ENCODE measurements around the gene ARHGAP28.

DNA sequence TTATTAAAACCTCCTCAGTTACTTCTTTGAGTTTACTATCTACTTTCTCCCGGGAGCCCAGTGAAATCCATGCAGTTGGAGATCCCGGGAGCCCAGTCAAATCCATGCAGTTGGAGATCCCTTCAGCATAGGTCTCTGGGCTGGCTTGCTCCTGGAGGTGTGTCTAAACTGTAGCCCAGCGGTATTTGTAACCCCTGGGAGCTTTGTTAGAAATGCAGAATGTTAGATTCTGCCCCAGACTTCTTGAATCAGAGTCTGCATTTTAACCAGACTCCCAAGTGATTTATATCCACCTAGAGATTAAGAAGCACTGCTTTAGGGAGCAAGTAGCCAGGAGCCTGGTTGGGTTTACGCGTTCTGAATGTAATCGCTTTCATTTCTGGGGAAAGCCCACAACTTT, 54.5 kb downstream of the ARHGAP28 start:
- TF ChIP-seq, protein P1, sequence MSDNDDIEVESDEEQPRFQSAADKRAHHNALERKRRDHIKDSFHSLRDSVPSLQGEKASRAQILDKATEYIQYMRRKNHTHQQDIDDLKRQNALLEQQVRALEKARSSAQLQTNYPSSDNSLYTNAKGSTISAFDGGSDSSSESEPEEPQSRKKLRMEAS (IDR thresholded peaks at IDR 0.05; ENCODE audit: low read depth), result no peak
- TF ChIP-seq, protein P2, sequence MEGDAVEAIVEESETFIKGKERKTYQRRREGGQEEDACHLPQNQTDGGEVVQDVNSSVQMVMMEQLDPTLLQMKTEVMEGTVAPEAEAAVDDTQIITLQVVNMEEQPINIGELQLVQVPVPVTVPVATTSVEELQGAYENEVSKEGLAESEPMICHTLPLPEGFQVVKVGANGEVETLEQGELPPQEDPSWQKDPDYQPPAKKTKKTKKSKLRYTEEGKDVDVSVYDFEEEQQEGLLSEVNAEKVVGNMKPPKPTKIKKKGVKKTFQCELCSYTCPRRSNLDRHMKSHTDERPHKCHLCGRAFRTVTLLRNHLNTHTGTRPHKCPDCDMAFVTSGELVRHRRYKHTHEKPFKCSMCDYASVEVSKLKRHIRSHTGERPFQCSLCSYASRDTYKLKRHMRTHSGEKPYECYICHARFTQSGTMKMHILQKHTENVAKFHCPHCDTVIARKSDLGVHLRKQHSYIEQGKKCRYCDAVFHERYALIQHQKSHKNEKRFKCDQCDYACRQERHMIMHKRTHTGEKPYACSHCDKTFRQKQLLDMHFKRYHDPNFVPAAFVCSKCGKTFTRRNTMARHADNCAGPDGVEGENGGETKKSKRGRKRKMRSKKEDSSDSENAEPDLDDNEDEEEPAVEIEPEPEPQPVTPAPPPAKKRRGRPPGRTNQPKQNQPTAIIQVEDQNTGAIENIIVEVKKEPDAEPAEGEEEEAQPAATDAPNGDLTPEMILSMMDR (IDR thresholded peaks at IDR 0.05), result no peak
- TF ChIP-seq MXI1 (IDR thresholded peaks at IDR 0.05; ENCODE audit: low read depth, low read length) (no peak), POLR2AphosphoS5 (IDR thresholded peaks at IDR 0.05; ENCODE audit: low read depth, low read length) (no peak), EZH2phosphoT487 (IDR thresholded peaks at IDR 0.05; ENCODE audit: borderline replicate concordance, low read depth) (no peak), ELF1 (IDR thresholded peaks at IDR 0.05) (no peak), EP300 (IDR thresholded peaks at IDR 0.05; ENCODE audit: borderline replicate concordance in 1 of 2, low read depth in 1 of 2, low read length in 1 of 2) (no peak), RFX5 (IDR thresholded peaks at IDR 0.05; ENCODE audit: low read length) (no peak), FOXJ3 (CRISPR knock-in tag; IDR thresholded peaks at IDR 0.05) (no peak), SIN3A (IDR thresholded peaks at IDR 0.05; ENCODE audit: borderline replicate concordance, low read depth, low read length) (no peak)
- TF ChIP-seq, protein P3, sequence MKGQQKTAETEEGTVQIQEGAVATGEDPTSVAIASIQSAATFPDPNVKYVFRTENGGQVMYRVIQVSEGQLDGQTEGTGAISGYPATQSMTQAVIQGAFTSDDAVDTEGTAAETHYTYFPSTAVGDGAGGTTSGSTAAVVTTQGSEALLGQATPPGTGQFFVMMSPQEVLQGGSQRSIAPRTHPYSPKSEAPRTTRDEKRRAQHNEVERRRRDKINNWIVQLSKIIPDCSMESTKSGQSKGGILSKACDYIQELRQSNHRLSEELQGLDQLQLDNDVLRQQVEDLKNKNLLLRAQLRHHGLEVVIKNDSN (IDR thresholded peaks at IDR 0.05; ENCODE audit: borderline replicate concordance, low read depth), result no peak
- TF ChIP-seq, protein P4, sequence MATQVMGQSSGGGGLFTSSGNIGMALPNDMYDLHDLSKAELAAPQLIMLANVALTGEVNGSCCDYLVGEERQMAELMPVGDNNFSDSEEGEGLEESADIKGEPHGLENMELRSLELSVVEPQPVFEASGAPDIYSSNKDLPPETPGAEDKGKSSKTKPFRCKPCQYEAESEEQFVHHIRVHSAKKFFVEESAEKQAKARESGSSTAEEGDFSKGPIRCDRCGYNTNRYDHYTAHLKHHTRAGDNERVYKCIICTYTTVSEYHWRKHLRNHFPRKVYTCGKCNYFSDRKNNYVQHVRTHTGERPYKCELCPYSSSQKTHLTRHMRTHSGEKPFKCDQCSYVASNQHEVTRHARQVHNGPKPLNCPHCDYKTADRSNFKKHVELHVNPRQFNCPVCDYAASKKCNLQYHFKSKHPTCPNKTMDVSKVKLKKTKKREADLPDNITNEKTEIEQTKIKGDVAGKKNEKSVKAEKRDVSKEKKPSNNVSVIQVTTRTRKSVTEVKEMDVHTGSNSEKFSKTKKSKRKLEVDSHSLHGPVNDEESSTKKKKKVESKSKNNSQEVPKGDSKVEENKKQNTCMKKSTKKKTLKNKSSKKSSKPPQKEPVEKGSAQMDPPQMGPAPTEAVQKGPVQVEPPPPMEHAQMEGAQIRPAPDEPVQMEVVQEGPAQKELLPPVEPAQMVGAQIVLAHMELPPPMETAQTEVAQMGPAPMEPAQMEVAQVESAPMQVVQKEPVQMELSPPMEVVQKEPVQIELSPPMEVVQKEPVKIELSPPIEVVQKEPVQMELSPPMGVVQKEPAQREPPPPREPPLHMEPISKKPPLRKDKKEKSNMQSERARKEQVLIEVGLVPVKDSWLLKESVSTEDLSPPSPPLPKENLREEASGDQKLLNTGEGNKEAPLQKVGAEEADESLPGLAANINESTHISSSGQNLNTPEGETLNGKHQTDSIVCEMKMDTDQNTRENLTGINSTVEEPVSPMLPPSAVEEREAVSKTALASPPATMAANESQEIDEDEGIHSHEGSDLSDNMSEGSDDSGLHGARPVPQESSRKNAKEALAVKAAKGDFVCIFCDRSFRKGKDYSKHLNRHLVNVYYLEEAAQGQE (IDR thresholded peaks at IDR 0.05; ENCODE audit: low read depth, low read length), result no peak
